ENCODE results near the gene SGMS1.

DNA sequence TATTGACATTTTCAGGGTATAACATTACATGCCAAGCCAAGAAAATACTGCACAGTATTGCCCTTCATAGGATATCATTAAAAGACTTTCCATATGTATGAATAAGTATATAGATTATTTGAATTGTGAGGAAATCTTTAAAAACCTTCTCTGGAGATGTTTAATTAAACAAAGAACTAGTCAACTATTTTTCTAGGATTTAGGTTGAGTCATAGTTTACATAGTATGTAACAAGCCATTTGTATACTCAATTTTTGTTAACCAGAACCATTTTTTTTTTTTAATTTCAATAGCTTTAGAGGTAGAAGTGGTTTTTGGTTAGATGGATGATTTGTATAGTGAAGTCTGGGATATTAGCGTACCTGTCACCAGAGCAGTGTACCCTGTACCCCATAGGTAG, 221.3 kb downstream of the SGMS1 start:
- TF ChIP-seq, protein P1, sequence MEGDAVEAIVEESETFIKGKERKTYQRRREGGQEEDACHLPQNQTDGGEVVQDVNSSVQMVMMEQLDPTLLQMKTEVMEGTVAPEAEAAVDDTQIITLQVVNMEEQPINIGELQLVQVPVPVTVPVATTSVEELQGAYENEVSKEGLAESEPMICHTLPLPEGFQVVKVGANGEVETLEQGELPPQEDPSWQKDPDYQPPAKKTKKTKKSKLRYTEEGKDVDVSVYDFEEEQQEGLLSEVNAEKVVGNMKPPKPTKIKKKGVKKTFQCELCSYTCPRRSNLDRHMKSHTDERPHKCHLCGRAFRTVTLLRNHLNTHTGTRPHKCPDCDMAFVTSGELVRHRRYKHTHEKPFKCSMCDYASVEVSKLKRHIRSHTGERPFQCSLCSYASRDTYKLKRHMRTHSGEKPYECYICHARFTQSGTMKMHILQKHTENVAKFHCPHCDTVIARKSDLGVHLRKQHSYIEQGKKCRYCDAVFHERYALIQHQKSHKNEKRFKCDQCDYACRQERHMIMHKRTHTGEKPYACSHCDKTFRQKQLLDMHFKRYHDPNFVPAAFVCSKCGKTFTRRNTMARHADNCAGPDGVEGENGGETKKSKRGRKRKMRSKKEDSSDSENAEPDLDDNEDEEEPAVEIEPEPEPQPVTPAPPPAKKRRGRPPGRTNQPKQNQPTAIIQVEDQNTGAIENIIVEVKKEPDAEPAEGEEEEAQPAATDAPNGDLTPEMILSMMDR (IDR thresholded peaks at IDR 0.05; ENCODE audit: insufficient read depth, low read depth, low read length): no peak
- no peak for TF ChIP-seq EZH2 (IDR thresholded peaks at IDR 0.05; ENCODE audit: insufficient read depth, low read length)
